Naive thymus-derived CD4-positive, alpha-beta T cell (primary cell): ENCODE results near the gene MGLL. TPM values are rescaled to one million over a fixed set of nuclear protein-coding genes. Genes with fewer than 3 reads are reported as not detected.

Experiments
- ATAC-seq: fragments of 150-1000 bp; cut with Tn5 transposase; 2 replicates; pipeline ENCODE4 v1.10.0; 2021; ENCODE audit warnings: mild to moderate bottlenecking, moderate library complexity
- CTCF ChIA-PET: fragments of 350-600 bp; sonication (Branson Sonifier 250); formaldehyde crosslinking; loops from one replicate; lab custom pipeline; 2021; ENCODE audit warnings: antibody characterized with exemption; lab: Charles Lee
- POLR2A ChIA-PET: fragments of 350-600 bp; sonication (Branson Sonifier 250); formaldehyde crosslinking; loops from one replicate; lab custom pipeline; 2021; ENCODE audit warnings: antibody characterized with exemption, inconsistent platforms; lab: Charles Lee
- DNase-seq, 9 donors: peaks; one replicate each; pipeline versions ENCODE4 v3.0.0 to v3.0.0-alpha.2; 2020 to 2022; ENCODE audit warnings: mixed read lengths in 1 of 9
- H3K27ac ChIP-seq: one replicate; pipeline ENCODE4 v1.7.0; 2013; ENCODE audit warnings: mild to moderate bottlenecking, low read depth, low read length, moderate library complexity
- H3K27me3 ChIP-seq, 2 donors: one replicate each; pipeline ENCODE4 v1.7.0; 2013; ENCODE audit warnings: low read length in 2 of 2, mild to moderate bottlenecking in 2 of 2, moderate library complexity in 2 of 2; ENCODE audit not compliant: control insufficient read depth in 2 of 2, insufficient read depth in 2 of 2
- H3K36me3 ChIP-seq, 3 experiments: 1 replicate in 2 of 3; 2 replicates in 1 of 3; pipeline ENCODE4 v1.7.0; 2013; ENCODE audit warnings: low read length in 3 of 3, mild to moderate bottlenecking in 3 of 3, moderate library complexity in 1 of 3; ENCODE audit not compliant: insufficient read depth in 3 of 3, control insufficient read depth in 2 of 3
- H3K4me1 ChIP-seq, 2 donors: one replicate each; pipeline ENCODE4 v1.7.0; 2013; ENCODE audit warnings: low read length in 2 of 2, mild to moderate bottlenecking in 2 of 2, moderate library complexity in 1 of 2; ENCODE audit not compliant: control insufficient read depth in 2 of 2, insufficient read depth in 2 of 2
- H3K4me3 ChIP-seq: 2 replicates; pipeline ENCODE4 v1.7.0; 2013; ENCODE audit warnings: mild to moderate bottlenecking, low read length
- H3K9me3 ChIP-seq, 3 experiments: 1 replicate in 2 of 3; 2 replicates in 1 of 3; pipeline ENCODE4 v1.7.0; 2013; ENCODE audit warnings: low read length in 3 of 3; ENCODE audit not compliant: control insufficient read depth in 2 of 3
- H3K27ac Mint-ChIP-seq, 9 donors: one replicate each; pipeline ENCODE4 v1.8.0; 2020 to 2022; ENCODE audit warnings: mixed read lengths in 9 of 9, mild to moderate bottlenecking in 8 of 9, moderate library complexity in 5 of 9, inconsistent platforms in 2 of 9
- H3K27me3 Mint-ChIP-seq, 5 donors: one replicate each; pipeline ENCODE4 v1.8.0; 2021 to 2022; ENCODE audit warnings: mixed read lengths in 5 of 5, mild to moderate bottlenecking in 1 of 5
- H3K36me3 Mint-ChIP-seq, 5 donors: one replicate each; pipeline ENCODE4 v1.8.0; 2020 to 2022; ENCODE audit warnings: mixed read lengths in 5 of 5, mild to moderate bottlenecking in 3 of 5, inconsistent platforms in 1 of 5
- H3K4me1 Mint-ChIP-seq, 7 donors: one replicate each; pipeline ENCODE4 v1.8.0; 2020 to 2022; ENCODE audit warnings: mixed read lengths in 7 of 7, mild to moderate bottlenecking in 3 of 7, inconsistent platforms in 1 of 7
- H3K4me3 Mint-ChIP-seq, 10 donors: one replicate each; pipeline ENCODE4 v1.8.0; 2020 to 2022; ENCODE audit warnings: mild to moderate bottlenecking in 10 of 10, mixed read lengths in 10 of 10, moderate library complexity in 6 of 10, inconsistent platforms in 2 of 10
- H3K9me3 Mint-ChIP-seq, 11 donors: one replicate each; pipeline ENCODE4 v1.8.0; 2020 to 2022; ENCODE audit warnings: mixed read lengths in 11 of 11, mild to moderate bottlenecking in 4 of 11, inconsistent platforms in 1 of 11, moderate library complexity in 1 of 11
- intact Hi-C, 2 donors: fragments of 100-400 bp; cut with micrococcal nuclease; formaldehyde crosslinking; loops; one replicate each; pipeline ENCODE4 v1.15.1; 2023
- polyA plus RNA-seq, 2 donors: library from polyadenylated mRNA; unstranded; fragments of 300-500 nt; fragmentation: Illumina TruSeq; gene quantifications; one replicate each; pipeline ENCODE4 v1.2.3, GENCODE V29; 2021
- total RNA-seq, 6 experiments: library from RNA in 5 of 6; stranded (reverse) in 5 of 6; gene quantifications; 1 replicate in 5 of 6; 2 replicates in 1 of 6; pipeline ENCODE4 v1.2.3 and lab custom pipeline; 2021 to 2026

The MGLL gene
- total and polyA plus RNA-seq, 7 experiments from 2014 or later = 1.0 to 6.0 (median 2.1) TPM; not detected in 2

GRCh38 chr3:127779747-127780146, 42.6 kb downstream of the MGLL start:
- Histone ChIP-seq H3K4me3 (no peak overlapping the region), H3K36me3 (no peaks in the 10 kb centered on the region), H3K4me1 (no peaks in the 10 kb centered on the region), H3K27me3 (no peaks in the 10 kb centered on the region), H3K27ac (no peak overlapping the region), H3K9me3 (no peaks in the 10 kb centered on the region)
- Mint-ChIP-seq H3K27me3 (peaks cover 0 to 5% (median 0%) of the 10 kb centered on the region in 5 donors), H3K9me3 (peaks cover 0 to 9% (median 0%) of the 10 kb centered on the region in 11 donors), H3K4me3 (no peak overlapping the region), H3K4me1 (peaks cover 0 to 8% (median 0%) of the 10 kb centered on the region in 7 donors), H3K36me3 (peaks cover 0 to 3% (median 0%) of the 10 kb centered on the region in 5 donors), H3K27ac (no peak overlapping the region)
- intact Hi-C loops = no loop called here
- ATAC-seq = no peak
- CTCF ChIA-PET = no interaction called here
- no peak for DNase-seq
- POLR2A ChIA-PET = no interaction called here

DNA sequence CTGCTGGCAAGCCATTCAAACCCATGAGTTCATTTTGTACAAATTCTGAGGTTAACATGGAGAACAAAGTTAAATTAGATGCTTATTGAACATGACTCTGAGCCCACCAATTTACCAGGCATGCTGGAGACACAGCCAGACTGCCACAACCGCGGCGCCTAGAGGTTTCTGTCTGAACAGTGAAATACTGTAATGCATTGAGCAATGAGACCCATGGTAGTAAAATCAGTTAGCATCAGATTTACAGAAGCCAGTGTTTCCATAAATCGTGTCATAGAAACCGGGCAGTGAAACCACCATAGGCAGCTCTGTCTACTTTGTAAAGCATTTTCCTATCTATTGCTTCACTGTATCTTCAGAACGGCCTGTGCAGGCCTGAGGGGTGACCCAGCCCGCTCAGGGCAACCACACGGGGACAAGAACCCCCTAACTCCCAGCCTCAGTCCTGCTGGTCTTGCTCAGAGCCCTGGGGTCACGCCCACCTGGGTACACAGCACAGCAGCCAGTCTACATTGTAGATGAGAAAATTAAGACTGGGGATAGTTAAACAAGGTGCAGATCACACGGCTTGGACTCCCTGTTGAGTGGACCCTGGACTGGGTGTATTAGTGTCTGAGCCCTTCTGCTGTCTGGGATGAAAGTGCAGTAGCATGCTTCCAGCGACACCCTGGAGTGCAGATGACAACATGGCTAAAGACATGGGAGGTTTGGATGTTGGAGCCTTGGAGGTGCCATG, 44.2 kb downstream of the MGLL start:
- no peaks in the 10 kb centered on the region for H3K27me3 ChIP-seq
- peaks cover 0 to 5% (median 0%) of the 10 kb centered on the region in 5 donors for H3K27me3 Mint-ChIP-seq
- peaks cover 0 to 3% (median 0%) of the 10 kb centered on the region in 5 donors for H3K36me3 Mint-ChIP-seq
- CTCF ChIA-PET = no interaction called here
- ATAC-seq = no peak
- POLR2A ChIA-PET = no interaction called here
- H3K27ac ChIP-seq = no peak overlapping the region
- intact Hi-C loops = no loop called here
- no peaks in the 10 kb centered on the region for H3K4me1 ChIP-seq
- no peak overlapping the region for H3K4me3 Mint-ChIP-seq
- no peaks in the 10 kb centered on the region for H3K9me3 ChIP-seq
- H3K27ac Mint-ChIP-seq = no peak overlapping the region
- H3K36me3 ChIP-seq = no peaks in the 10 kb centered on the region
- peaks cover 0 to 9% (median 0%) of the 10 kb centered on the region in 11 donors for H3K9me3 Mint-ChIP-seq
- H3K4me3 ChIP-seq = no peak overlapping the region
- DNase-seq = no peak
- peaks cover 0 to 8% (median 0%) of the 10 kb centered on the region in 7 donors for H3K4me1 Mint-ChIP-seq

DNA sequence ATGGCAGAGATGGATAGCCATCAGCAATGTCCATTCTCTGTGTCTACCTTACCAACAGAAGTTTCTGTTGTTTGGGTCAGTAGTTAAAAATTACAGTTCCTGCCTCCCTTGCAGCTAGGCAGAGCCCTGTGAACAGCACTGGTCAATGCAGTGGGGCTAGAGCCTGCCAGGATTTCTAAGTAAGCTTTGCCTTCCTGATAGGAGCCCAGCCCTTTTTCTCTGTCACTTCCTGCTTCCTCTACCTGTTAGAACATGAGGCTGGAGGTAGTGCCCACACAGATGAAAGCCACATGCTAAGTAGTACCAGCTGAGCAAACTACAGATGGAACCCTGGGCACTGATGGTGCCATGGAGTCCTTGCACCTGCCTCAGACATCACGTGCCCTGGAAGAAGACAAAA, 45.0 kb downstream of the MGLL start:
- no peak for DNase-seq
- H3K36me3 ChIP-seq = no peaks in the 10 kb centered on the region
- no peaks in the 10 kb centered on the region for H3K27me3 ChIP-seq
- peaks cover 0 to 9% (median 0%) of the 10 kb centered on the region in 11 donors for H3K9me3 Mint-ChIP-seq
- peaks cover 0 to 5% (median 0%) of the 10 kb centered on the region in 5 donors for H3K27me3 Mint-ChIP-seq
- no peak for ATAC-seq
- POLR2A ChIA-PET = no interaction called here
- H3K9me3 ChIP-seq = no peaks in the 10 kb centered on the region
- no peak overlapping the region for H3K4me3 Mint-ChIP-seq
- no peak overlapping the region for H3K27ac Mint-ChIP-seq
- intact Hi-C loops = no loop called here
- peaks cover 0 to 3% (median 0%) of the 10 kb centered on the region in 5 donors for H3K36me3 Mint-ChIP-seq
- H3K27ac ChIP-seq = no peak overlapping the region
- H3K4me1 ChIP-seq = no peaks in the 10 kb centered on the region
- peaks cover 0 to 8% (median 0%) of the 10 kb centered on the region in 7 donors for H3K4me1 Mint-ChIP-seq
- no peak overlapping the region for H3K4me3 ChIP-seq
- CTCF ChIA-PET = no interaction called here

DNA sequence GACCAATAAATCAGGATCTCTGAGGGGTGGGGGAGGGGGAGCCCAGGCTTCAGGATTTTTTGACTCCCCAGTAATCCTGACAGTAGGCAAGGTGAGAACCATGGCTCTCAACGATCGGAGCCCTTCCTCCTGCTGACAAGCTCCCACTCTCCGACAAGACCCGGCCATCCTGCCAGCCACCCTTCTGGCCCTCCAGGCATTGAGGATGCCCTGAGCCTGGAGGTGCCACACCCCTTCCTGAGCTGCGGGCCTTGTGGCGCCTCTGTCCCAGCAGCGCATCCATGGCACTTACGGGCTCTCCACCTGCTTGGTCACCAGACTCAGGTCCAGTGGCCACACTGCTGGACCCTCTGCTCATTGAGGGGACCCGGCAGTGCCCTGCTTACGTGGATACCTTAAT, 46.0 kb downstream of the MGLL start:
- Histone ChIP-seq H3K36me3 (no peaks in the 10 kb centered on the region), H3K9me3 (no peaks in the 10 kb centered on the region), H3K4me3 (no peak overlapping the region), H3K4me1 (no peaks in the 10 kb centered on the region), H3K27ac (no peak overlapping the region), H3K27me3 (no peaks in the 10 kb centered on the region)
- Mint-ChIP-seq H3K27me3 (peaks cover 0 to 5% (median 0%) of the 10 kb centered on the region in 5 donors), H3K4me3 (no peak overlapping the region), H3K36me3 (peaks cover 0 to 3% (median 0%) of the 10 kb centered on the region in 5 donors), H3K4me1 (peaks cover 0 to 8% (median 0%) of the 10 kb centered on the region in 7 donors), H3K9me3 (peaks cover 0 to 9% (median 0%) of the 10 kb centered on the region in 11 donors), H3K27ac (no peak overlapping the region)
- ATAC-seq (no peak), DNase-seq (no peak)
- CTCF ChIA-PET = no interaction called here
- POLR2A ChIA-PET = no interaction called here
- intact Hi-C loops = no loop called here

- Mint-ChIP-seq H3K4me3 (no peak overlapping the region), H3K36me3 (peaks cover 0 to 3% (median 0%) of the 10 kb centered on the region in 5 donors), H3K9me3 (peaks cover 0 to 9% (median 0%) of the 10 kb centered on the region in 11 donors), H3K27ac (no peak overlapping the region), H3K27me3 (peaks cover 0 to 5% (median 0%) of the 10 kb centered on the region in 5 donors), H3K4me1 (peaks cover 0 to 8% (median 0%) of the 10 kb centered on the region in 7 donors)
- CTCF ChIA-PET = no interaction called here
- no peak for DNase-seq
- no peak for ATAC-seq
- intact Hi-C loops = no loop called here
- H3K4me3 ChIP-seq = no peak overlapping the region
- no peak overlapping the region for H3K27ac ChIP-seq
- H3K27me3 ChIP-seq = no peaks in the 10 kb centered on the region
- no peaks in the 10 kb centered on the region for H3K9me3 ChIP-seq
- POLR2A ChIA-PET = no interaction called here
- H3K4me1 ChIP-seq = no peaks in the 10 kb centered on the region
- H3K36me3 ChIP-seq = no peaks in the 10 kb centered on the region
These were observed 46.8 kb downstream of the MGLL start for GRCh38 chr3:127775398-127776109.

DNA sequence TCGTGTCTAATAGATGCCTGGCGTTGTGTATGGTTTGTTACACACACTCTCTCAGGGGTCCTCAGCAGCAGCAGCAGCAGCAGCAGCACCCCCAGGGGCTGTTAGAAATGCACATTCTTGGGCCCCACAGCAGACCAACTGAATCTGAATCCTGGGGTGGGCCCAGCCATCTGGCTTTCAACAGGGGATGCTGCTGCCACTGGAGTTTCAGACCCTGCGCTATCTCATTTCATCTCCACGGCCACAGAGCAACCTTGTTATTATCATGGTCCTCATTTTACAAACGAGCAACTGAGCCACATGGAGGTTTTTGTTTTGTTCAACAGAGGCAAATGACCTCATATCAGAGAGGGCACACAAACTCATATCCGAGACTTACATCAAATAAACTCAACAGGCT, 47.7 kb downstream of the MGLL start:
- peaks cover 0 to 7% (median 0%) of the 10 kb centered on the region in 7 donors for H3K4me1 Mint-ChIP-seq
- peaks cover 0 to 10% (median 2%) of the 10 kb centered on the region in 11 donors for H3K9me3 Mint-ChIP-seq
- CTCF ChIA-PET = no interaction called here
- no peaks in the 10 kb centered on the region for H3K27me3 ChIP-seq
- no peak overlapping the region for H3K4me3 Mint-ChIP-seq
- H3K9me3 ChIP-seq = no peaks in the 10 kb centered on the region
- peaks cover 0 to 5% (median 0%) of the 10 kb centered on the region in 5 donors for H3K27me3 Mint-ChIP-seq
- POLR2A ChIA-PET = no interaction called here
- intact Hi-C loops = no loop called here
- H3K27ac ChIP-seq = no peak overlapping the region
- no peaks in the 10 kb centered on the region for H3K36me3 ChIP-seq
- H3K4me3 ChIP-seq = no peak overlapping the region
- DNase-seq = no peak
- no peak for ATAC-seq
- no peak overlapping the region for H3K27ac Mint-ChIP-seq
- no peaks in the 10 kb centered on the region for H3K4me1 ChIP-seq
- peaks cover 0 to 3% (median 0%) of the 10 kb centered on the region in 5 donors for H3K36me3 Mint-ChIP-seq
